GM12875 (cell line): ENCODE measurements around the gene KCNJ6.

ENCODE experiments used
- H3K4me3 ChIP-seq: one replicate; pipeline ENCODE4 v1.5.1; 2011; ENCODE audit warnings: low read depth, low read length, control low read depth
- CTCF ChIP-seq: IDR thresholded peaks from 2 replicates; pipeline ENCODE4 v1.5.1; 2011; ENCODE audit warnings: low read depth, mild to moderate bottlenecking, control low read depth, inconsistent platforms, low read length, moderate library complexity, borderline replicate concordance; ENCODE audit not compliant: insufficient read depth

The KCNJ6 gene

GRCh38 chr21:37827913-37828312 is 88.3 kb downstream of the KCNJ6 start:
- H3K4me3 ChIP-seq: no peak overlapping the region
- TF ChIP-seq CTCF: no peak

- no peak overlapping the region for H3K4me3 ChIP-seq
- TF ChIP-seq CTCF: no peak
Measured at GRCh38 chr21:37821786-37822450, 94.3 kb downstream of the KCNJ6 start.

- no peak for TF ChIP-seq CTCF
Measured at GRCh38 chr21:37821092-37821491, 95.2 kb downstream of the KCNJ6 start.

GRCh38 chr21:37819372-37819771 is 96.9 kb downstream of the KCNJ6 start:
- H3K4me3 ChIP-seq: no peak overlapping the region
- TF ChIP-seq CTCF: no peak

More at GRCh38 chr21:37821092-37821491, 95.2 kb downstream of the KCNJ6 start:
- H3K4me3 ChIP-seq: no peak overlapping the region

GRCh38 chr21:37817242-37817641 is 99.0 kb downstream of the KCNJ6 start:
- no peak overlapping the region for H3K4me3 ChIP-seq
- TF ChIP-seq CTCF: no peak

- no peak overlapping the region for H3K4me3 ChIP-seq
- no peak for TF ChIP-seq CTCF
Measured at GRCh38 chr21:37815893-37816292, 100.4 kb downstream of the KCNJ6 start.

- no peak for TF ChIP-seq CTCF
Measured at GRCh38 chr21:37811711-37812110, 104.5 kb downstream of the KCNJ6 start.

More at GRCh38 chr21:37811711-37812110, 104.5 kb downstream of the KCNJ6 start:
- H3K4me3 ChIP-seq: no peak overlapping the region
